ENCODE measurements around the gene ZSWIM7.

DNA sequence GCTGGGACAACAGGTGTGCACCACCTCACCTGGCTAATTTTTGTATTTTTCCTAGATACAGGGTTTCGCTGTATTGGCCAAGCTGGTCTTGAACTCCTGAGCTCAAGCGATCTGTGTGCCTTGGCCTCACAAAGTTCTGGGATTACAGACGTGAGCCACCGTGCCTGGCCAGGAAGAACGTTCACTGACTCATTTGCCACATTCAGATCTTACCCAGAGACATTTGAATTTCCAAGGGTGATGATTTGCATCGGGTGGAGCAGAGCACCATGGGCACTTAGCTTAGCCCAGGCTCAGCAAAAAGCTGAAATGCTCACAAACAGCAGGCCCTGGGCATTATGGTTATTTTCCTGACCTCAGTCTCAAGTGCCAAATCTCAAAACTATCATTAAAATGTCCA, 69.1 kb downstream of the ZSWIM7 start:
- TF ChIP-seq CTCF (IDR thresholded peaks at IDR 0.05; ENCODE audit: low read depth, low read length) (no peak), MYC (IDR thresholded peaks at IDR 0.05; ENCODE audit: low read depth, low read length) (no peak), POLR2A (IDR thresholded peaks at IDR 0.05; ENCODE audit: extremely low read depth, insufficient read length) (no peak)
- TF ChIP-seq, protein P1, sequence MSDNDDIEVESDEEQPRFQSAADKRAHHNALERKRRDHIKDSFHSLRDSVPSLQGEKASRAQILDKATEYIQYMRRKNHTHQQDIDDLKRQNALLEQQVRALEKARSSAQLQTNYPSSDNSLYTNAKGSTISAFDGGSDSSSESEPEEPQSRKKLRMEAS (IDR thresholded peaks at IDR 0.05; ENCODE audit: low read depth, low read length): no peak

Measured in NB4 (cell line).